Thyroid gland (tissue), 4 donors: ENCODE data around the gene TGM5.

ENCODE experiments used
- POLR2A ChIP-seq, 2 donors: fragments of 450-650 bp; IDR thresholded peaks; one replicate each; pipeline ENCODE4 v1.6.1; 2017; ENCODE audit warnings: antibody characterized with exemption in 2 of 2, mild to moderate bottlenecking in 2 of 2, moderate library complexity in 1 of 2
- TF ChIP-seq, protein P1 (sequence below), 6 experiments: fragments of 200-600 bp in 3 of 6; fragments of 450-650 bp in 3 of 6; sonication (generic) in 3 of 6; IDR thresholded peaks; one replicate each; pipeline ENCODE4 v1.5.1; 2016 to 2019; ENCODE audit warnings: antibody characterized with exemption in 6 of 6, mild to moderate bottlenecking in 2 of 6, inconsistent platforms in 1 of 6, moderate library complexity in 1 of 6

DNA sequence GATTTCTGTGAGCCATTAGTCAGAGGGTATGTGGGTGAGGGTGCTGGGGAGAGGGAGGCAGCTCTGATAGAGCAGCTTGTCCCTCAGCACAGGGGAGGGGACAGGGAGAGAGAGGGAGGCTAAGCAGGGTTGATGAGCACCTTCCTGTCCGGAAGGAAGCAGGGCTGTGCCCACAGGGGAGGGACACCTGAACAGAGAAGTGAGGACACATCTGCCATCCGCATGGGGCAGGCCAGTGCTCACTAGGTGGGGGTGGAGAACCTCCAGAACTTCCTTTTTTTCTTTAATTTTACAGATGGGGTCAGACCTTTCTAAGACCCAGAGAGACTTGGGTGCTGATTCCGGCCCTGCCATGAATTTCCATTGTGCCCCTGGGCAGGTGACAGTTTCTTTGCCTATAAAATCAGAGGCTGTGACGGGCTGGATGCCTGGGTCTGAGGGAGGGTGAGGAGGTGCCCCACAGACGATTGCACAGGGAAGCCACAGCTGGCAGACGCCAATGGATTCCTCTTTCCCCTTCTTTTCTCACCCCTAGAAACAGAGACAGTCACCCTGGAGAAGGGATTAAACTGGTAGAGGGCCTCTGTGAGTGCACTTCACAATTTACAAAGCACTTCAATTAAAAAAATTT lies 4.1 kb upstream of the TGM5 start:
- TF ChIP-seq POLR2A (IDR thresholded peaks at IDR 0.05): no peak
- TF ChIP-seq, protein P1, sequence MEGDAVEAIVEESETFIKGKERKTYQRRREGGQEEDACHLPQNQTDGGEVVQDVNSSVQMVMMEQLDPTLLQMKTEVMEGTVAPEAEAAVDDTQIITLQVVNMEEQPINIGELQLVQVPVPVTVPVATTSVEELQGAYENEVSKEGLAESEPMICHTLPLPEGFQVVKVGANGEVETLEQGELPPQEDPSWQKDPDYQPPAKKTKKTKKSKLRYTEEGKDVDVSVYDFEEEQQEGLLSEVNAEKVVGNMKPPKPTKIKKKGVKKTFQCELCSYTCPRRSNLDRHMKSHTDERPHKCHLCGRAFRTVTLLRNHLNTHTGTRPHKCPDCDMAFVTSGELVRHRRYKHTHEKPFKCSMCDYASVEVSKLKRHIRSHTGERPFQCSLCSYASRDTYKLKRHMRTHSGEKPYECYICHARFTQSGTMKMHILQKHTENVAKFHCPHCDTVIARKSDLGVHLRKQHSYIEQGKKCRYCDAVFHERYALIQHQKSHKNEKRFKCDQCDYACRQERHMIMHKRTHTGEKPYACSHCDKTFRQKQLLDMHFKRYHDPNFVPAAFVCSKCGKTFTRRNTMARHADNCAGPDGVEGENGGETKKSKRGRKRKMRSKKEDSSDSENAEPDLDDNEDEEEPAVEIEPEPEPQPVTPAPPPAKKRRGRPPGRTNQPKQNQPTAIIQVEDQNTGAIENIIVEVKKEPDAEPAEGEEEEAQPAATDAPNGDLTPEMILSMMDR (IDR thresholded peaks at IDR 0.05): no peak
